NCI-H510A treated with DMSO at 0.1 percent for 48 hours (cell line): Measurements from ENCODE around the gene AGO1.
"Not testable (repeated sequence)": the region's sequence is repeated elsewhere in the genome, so short reads cannot be mapped to it uniquely, and the experiment has no call there.

Experiments used
- DNase-seq: peaks from one replicate; lab custom pipeline; 2025; lab: John Stamatoyannopoulos, UW

Gene AGO1

GRCh38 chr1:35915693-35916092, 32.7 kb downstream of the AGO1 start:
- DNase-seq = no peak

DNA sequence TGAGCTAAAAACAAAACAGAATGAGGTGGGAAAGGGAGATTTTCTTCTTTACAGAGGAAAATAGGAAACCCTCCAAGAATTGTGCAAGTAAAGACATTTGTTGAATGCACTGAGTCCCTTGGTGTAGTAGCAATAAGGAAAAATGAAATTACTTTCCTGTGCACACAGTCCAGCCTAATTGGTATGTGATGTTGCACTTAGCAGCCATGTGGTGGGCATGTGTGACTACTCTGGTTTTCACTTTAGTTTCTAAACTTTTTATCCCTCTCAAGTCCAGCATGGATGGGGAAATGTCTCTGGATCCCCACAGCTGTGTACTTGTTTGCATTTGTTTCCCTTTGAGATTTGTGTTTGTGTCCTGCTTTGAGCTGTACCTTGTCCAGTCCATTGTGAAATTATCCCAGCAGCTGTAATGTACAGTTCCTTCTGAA, 40.8 kb downstream of the AGO1 start:
- no peak for DNase-seq

- no peak for DNase-seq
Observed at GRCh38 chr1:35924838-35925237, 41.8 kb downstream of the AGO1 start.

- no peak for DNase-seq
Observed at GRCh38 chr1:35925741-35926140, 42.7 kb downstream of the AGO1 start.

- DNase-seq = no peak
Observed at GRCh38 chr1:35927472-35927871, 44.5 kb downstream of the AGO1 start.

- peak; percentile 98 for DNase-seq
Observed at GRCh38 chr1:35929730-35930592, 47.0 kb downstream of the AGO1 start.

DNA sequence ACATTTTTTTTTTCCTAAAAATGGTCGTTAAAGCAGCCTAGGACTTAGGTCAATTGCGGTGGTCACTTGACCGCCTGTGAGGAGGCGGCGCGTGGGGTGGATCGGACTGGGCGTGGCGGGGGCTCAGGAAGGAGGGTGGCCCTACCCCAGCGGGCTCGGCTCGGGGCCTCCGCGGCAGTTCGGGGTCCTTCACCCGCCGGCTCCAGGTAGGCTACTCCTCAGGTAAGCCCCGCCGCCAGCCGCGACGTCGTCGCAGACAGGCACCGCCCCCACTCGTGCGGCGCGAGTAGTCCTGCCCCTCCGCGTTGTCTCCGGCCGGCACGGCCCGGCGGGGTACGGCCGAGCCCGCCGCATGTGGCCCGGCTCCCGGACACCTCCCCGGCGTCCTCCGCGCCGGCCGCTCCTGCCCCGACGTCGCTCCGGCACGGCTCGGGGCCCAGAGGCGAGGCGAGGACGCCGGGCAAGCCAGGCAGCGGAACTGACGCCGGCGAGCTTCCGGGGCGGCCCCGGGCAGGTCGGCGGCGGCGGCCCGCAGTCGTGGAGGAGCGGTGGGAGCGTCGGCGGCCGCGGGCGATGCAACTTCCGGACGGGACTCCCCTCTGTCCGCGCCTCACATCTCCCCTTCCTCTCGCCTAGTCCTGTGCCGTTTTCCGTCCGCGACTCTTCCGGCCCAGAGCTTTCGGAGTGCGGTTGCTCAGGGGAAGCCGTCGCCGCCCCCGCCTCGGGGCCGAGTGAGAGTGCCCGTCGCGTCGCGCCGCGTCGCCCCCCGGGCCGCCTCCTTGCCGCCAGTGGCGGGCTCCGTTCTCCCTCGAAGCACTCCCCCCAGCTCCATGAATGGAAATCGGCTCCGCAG, 47.8 kb downstream of the AGO1 start, which contains the start of gene AGO3:
AGO3 (plus strand) TSS at position 513 of the 853 bp plus-strand sequence; CDS start at position 835, 322 bp downstream.
- DNase-seq = peak; percentile 99

GRCh38 chr1:35931446-35932157, 48.6 kb downstream of the AGO1 start:
- peak; percentile 92 for DNase-seq

DNA sequence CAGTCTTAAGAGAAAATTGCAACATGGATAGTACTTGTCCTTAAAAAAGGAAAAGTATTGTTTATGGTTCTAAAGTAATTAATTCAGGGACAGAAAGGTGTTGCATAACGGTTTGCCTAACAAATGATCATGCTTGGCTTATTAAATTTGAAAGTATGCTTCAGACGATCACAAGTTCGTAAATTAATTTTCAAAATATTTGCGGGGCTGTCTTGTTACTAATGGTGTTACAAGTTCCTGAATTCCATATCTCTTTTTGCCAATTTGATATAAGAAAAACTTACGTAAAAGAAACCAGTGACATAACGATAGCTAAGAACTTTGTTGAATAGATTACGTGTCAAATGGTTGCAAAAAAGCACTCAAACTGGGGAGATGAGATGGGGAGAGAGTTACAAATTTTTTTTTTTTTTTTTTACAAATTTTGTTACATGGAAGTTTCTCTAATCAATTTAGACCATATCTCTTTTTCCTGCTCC, 49.2 kb downstream of the AGO1 start:
- no peak for DNase-seq

- DNase-seq = no peak
Observed at GRCh38 chr1:35932941-35933340, 49.9 kb downstream of the AGO1 start.

DNA sequence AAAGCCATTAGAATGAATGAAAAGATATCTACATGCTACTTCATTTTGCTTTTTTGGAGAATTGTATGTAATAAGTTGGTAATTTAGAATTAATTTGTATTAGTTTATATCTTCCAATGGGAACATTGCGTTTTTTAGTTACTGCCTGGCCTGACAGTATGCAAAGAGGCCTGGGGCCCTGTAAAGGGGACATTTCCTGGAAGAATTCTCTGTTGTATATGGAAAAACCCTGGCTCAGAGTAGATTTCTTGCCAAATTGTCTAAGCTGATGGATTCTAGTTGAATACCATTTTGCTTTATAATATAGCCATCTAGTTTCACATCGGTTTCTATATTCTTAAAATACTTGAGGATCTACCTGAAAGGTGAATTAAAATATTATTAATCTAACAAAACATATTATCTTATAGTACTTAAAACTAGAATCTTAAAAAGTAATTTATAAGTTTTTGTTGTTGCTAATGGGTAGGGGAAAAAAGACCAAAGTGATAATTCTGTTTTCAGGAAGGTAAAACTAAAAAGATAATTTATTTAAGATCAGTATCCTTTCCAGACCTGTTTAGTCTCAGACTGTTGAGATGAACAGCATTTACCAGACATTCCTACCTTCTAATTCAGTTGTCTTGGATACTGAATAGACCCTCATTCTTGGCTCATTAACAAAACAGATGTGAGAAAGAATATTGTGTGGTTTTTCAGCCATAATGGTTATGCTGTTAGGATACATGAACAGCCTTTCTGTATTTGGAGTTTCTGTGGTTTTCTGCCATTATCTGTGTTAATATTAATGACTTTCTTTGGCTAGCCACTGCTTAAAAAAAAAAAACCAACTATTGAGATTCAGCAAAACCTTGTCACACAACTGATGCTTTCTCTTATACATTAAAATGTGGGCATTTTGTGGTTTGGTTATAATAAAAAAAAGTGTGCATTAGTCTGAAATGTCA, 52.7 kb downstream of the AGO1 start:
- no peak for DNase-seq

GRCh38 chr1:35936838-35937237, 53.8 kb downstream of the AGO1 start:
- no peak for DNase-seq

DNA sequence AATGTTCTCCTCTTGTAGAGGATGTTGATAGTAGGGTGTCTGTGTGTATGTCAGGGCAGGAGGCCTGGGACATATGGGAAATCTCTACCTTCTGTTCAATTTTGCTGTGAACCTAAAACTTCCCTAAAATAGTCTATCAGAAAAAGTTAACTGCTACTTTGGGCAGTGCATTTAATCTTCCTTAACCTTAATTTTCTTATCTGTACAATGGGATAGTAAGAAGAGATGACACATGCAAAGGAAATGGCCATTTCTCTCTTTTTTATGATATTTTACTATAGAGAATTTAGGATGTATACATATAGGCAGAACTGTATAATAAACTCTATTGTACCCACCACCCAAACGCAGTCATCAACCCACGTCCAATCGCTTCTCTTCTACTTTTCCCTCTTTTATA, 56.5 kb downstream of the AGO1 start:
- DNase-seq = no peak

GRCh38 chr1:35945327-35945726, 62.3 kb downstream of the AGO1 start:
- no peak for DNase-seq

DNA sequence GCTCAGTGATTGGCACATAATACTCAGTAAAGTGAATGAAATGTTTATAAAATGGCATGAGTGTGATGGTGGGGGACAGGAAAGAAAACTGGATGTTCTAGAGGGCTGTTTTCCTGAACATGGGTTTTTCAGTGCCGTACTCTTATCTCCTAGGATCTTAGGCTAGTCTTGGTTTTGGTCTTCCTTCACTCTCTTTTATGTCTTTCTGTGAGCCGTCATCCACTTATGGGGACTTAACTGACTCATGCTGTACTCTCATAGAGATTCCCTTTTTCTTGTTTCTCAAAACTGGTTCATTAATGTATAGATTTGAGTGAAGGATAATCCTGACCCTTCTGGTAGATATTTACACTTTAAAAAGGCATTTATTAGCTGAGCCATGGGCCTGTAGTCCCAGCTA, 64.5 kb downstream of the AGO1 start:
- DNase-seq = no peak

- no peak for DNase-seq
Observed at GRCh38 chr1:35958558-35958957, 75.5 kb downstream of the AGO1 start.

GRCh38 chr1:35959304-35959703, 76.3 kb downstream of the AGO1 start:
- DNase-seq = no peak

DNA sequence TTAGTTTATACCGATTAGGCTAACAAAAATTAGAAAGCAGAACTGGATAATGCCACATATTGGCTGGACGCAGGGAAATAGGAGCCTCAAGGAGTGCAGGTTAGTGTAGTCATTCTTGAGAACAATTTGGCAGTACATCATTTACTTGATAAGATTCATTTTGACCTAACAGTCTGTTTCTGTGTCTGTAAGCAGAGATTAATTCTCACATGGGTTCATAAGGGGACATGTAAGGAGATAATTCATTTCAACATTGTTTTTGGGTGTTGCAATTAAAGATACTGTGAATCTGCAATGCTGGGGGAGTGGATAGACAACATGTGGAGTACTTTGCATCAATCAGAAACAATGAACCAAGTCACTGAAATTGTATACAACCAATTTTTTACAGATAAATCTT, 79.9 kb downstream of the AGO1 start:
- DNase-seq = no peak

DNA sequence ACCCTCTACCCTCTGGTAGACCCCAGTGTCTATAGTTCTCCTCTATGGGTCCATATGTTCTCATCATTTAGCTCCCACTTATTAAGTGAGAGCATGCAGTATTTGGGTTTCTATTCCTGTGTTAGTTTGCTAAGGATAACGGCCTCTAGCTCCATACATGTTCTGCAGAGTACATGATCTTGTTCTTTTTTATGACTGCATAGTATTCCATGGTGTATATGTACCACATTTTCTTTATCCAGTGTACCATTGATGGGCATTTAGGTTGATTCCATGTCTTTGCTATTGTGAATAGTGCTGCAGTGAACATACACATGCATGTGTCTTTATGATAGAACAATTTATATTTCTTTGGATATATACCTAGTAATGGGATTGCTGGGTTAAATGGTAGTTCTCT, 81.3 kb downstream of the AGO1 start:
- not testable (repeated sequence) for DNase-seq

DNA sequence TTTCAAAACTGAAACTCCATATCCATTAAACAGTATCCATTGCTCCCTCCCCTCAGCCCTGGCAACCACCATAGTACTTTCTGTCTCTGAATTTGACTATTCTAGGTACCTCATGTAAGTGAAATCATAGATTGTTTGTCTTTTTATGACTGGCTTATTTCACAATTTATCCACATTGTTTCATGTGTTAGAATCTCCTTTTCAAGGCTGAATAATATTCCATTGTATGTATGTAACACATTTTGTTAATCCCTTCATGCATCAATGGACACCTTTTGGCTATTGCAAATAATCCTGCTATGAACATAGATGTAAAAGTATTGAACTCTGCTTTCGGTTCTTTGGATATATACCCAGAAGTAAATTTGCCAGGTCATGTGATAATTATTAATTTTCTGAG, 85.4 kb downstream of the AGO1 start:
- no peak for DNase-seq

- DNase-seq = no peak
Observed at GRCh38 chr1:35971601-35972000, 88.6 kb downstream of the AGO1 start.
